Spleen (tissue), 11 donors: ENCODE results near the gene AKR1C2. TPM values are rescaled to one million over a fixed set of nuclear protein-coding genes. Genes with fewer than 3 reads are reported as not detected.
"Not testable (repeated sequence)": the region's sequence is repeated elsewhere in the genome, so short reads cannot be mapped to it uniquely, and the experiment has no call there.

Source experiments
- DNase-seq: peaks from one replicate; pipeline ENCODE4 v3.0.0-alpha.2; 2020
- H3K27ac ChIP-seq, 8 donors: fragments of 200-600 bp; sonication (generic) in 7 of 8; 1 replicate in 4 of 8; 2 replicates in 4 of 8; pipeline versions ENCODE4 v1.5.0 to v1.8.0; 2016 to 2021; ENCODE audit warnings: inconsistent platforms in 4 of 8, mild to moderate bottlenecking in 4 of 8, moderate library complexity in 1 of 8
- H3K27me3 ChIP-seq, 7 donors: fragments of 200-600 bp; sonication (generic) in 6 of 7; replicated peaks in 1 of 7; 1 replicate in 4 of 7; 2 replicates in 3 of 7; pipeline versions ENCODE4 v1.5.0 to v1.8.0; 2016 to 2021; ENCODE audit warnings: inconsistent platforms in 3 of 7, mild to moderate bottlenecking in 1 of 7
- H3K36me3 ChIP-seq, 6 donors: fragments of 200-600 bp; sonication (generic) in 5 of 6; 1 replicate in 4 of 6; 2 replicates in 2 of 6; pipeline versions ENCODE4 v1.5.0 to v1.8.0; 2016 to 2021; ENCODE audit warnings: inconsistent platforms in 2 of 6
- H3K4me1 ChIP-seq, 6 donors: fragments of 200-600 bp; sonication (generic) in 5 of 6; 1 replicate in 3 of 6; 2 replicates in 3 of 6; pipeline versions ENCODE4 v1.5.0 to v1.8.0; 2016 to 2021; ENCODE audit warnings: inconsistent platforms in 3 of 6
- H3K4me3 ChIP-seq, 8 donors: fragments of 200-600 bp; sonication (generic) in 7 of 8; 1 replicate in 4 of 8; 2 replicates in 4 of 8; pipeline versions ENCODE4 v1.5.0 to v1.8.0; 2016 to 2021; ENCODE audit warnings: inconsistent platforms in 4 of 8, mild to moderate bottlenecking in 4 of 8, moderate library complexity in 2 of 8
- H3K9me3 ChIP-seq, 8 donors: fragments of 200-600 bp; sonication (generic) in 7 of 8; 1 replicate in 4 of 8; 2 replicates in 4 of 8; pipeline versions ENCODE4 v1.5.0 to v1.8.0; 2016 to 2021; ENCODE audit warnings: inconsistent platforms in 4 of 8
- CTCF ChIP-seq, 11 experiments: fragments of 200-600 bp in 7 of 11; fragments of 450-650 bp in 4 of 11; sonication (generic) in 4 of 11; IDR thresholded peaks in 8 of 11; conservative IDR thresholded peaks in 3 of 11; 1 replicate in 7 of 11; 2 replicates in 4 of 11; pipeline versions ENCODE4 v1.4.0 to v1.8.0; 2016 to 2021; ENCODE audit warnings: antibody characterized with exemption in 11 of 11, inconsistent platforms in 4 of 11, mild to moderate bottlenecking in 1 of 11
- POLR2A ChIP-seq, 3 donors: fragments of 450-650 bp; IDR thresholded peaks; one replicate each; pipeline ENCODE4 v1.5.1; 2017; ENCODE audit warnings: antibody characterized with exemption in 3 of 3, mild to moderate bottlenecking in 1 of 3
- POLR2AphosphoS5 ChIP-seq, 3 donors: sonication (generic); formaldehyde crosslinking; IDR thresholded peaks; one replicate each; pipeline ENCODE4 v1.5.1; 2017; ENCODE audit warnings: antibody characterized with exemption in 3 of 3
- WGBS, 5 donors: extraction: QIAGEN DNeasy Blood & Tissue Kit in 3 of 5; methylation state at CpG; one replicate each; pipeline versions ENCODE4 v1.1.5 to v1.1.7; 2013 to 2018; 5-methylcytosine and 5-hydroxymethylcytosine counted together
- intact Hi-C: fragments of 100-400 bp; cut with DNase I; formaldehyde crosslinking; loops from one replicate; pipeline ENCODE4 v1.15.0; 2023; ENCODE audit warnings: low total_unique reads
- polyA plus RNA-seq, 3 donors: library from polyadenylated mRNA; stranded (reverse); fragments of 200-250 nt; gene quantifications; one replicate each; pipeline ENCODE4 v1.2.1, GENCODE V29; 2013
- total RNA-seq, 7 donors: library from RNA; depleted of rRNA in 3 of 7; stranded (reverse); fragments of >200 nt in 3 of 7; fragmentation: NEBNext Ultra II Directional in 4 of 7; extraction: Animal tissue kit (Norgen Biotek cat#: 25700) in 4 of 7; gene quantifications; one replicate each; pipeline versions ENCODE4 v1.1.0 to v1.2.1, GENCODE V29; 2016 to 2021
- donor health status: healthy with polysubstance abuse.
- donor health status: DM: no; HTN: no; CAD: no; lungs with moderate emphysema.
- donor health status: DM: no; HTN: no; CAD: no.
- donor health status: Bipolar disorder and iron deficiency.
- donor health status: healthy.
- donor health status: DM: no; HTN: no; CAD: no.
- donor health status: DM: yes; HTN: yes; CAD: no.

AKR1C2 gene
- total and polyA plus RNA-seq, 10 donors = 0.60 to 3.6 (median 2.1) TPM; not detected in 1

DNA sequence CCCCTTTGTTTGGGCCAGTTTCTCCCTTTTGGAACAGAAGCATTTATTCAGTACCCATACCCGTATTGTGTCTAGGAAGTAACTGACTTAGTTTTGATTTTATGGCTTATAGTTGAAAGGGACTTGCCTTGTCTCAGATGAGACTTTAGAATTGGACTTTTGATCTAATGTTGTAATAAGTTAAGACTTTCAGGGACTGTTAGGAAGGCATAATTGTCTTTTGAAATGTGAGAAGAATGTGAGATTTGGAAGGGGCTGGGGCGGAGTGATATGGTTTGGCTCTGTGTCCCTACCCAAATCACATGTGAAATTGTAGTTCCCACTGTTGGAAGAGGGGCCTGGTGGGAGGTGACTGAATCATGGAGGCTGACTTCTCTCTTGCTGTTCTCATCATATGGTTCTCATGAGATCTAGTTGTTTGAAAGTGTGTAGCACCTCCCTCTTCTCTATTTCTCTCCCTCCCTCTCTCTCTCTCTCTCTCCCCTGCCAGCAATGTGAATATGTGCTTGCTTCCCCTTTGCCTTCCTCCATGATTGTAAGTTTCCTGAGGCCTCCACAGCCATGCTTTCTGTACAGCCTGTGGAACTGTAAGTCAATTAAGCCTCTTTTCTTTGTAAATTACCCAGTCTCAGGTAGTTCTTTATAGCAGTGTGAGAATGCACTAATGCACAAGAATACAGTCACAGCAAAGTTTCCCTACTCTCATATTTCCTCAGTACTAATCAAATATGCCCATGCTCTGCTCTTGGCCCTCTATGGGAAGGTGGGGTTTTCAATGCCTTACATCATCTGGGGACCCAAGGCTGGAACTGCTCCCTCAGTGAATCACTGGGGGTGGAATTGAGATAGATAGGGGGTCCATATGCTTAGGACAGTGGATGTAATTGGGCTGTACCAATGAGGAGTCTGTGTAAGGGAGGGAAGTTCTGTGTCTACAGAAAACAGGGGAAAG is 57.6 kb downstream of the AKR1C2 start:
- no peaks in the 10 kb centered on the region for H3K36me3 ChIP-seq
- DNase-seq = no peak
- intact Hi-C loops = no loop called here
- H3K9me3 ChIP-seq = no peaks in the 10 kb centered on the region
- H3K4me1 ChIP-seq = no peaks in the 10 kb centered on the region
- no peaks in the 10 kb centered on the region for H3K27me3 ChIP-seq
- no peak for TF ChIP-seq POLR2A (IDR thresholded peaks at IDR 0.05)
- no peak for TF ChIP-seq POLR2AphosphoS5 (IDR thresholded peaks at IDR 0.05)
- no peak for TF ChIP-seq CTCF (IDR thresholded peaks at IDR 0.05 in 8 of 11, conservative IDR thresholded peaks at IDR 0.05 in 3 of 11)
- no peak overlapping the region for H3K4me3 ChIP-seq
- no peak overlapping the region for H3K27ac ChIP-seq
- WGBS, 5 donors = 75 to 96% (median 90%) methylated on average over 2 of the region's 2 CpGs

- DNase-seq = no peak
- Histone ChIP-seq H3K36me3 (no peaks in the 10 kb centered on the region), H3K27ac (no peak overlapping the region), H3K4me1 (no peaks in the 10 kb centered on the region), H3K27me3 (no peaks in the 10 kb centered on the region), H3K4me3 (no peak overlapping the region), H3K9me3 (no peaks in the 10 kb centered on the region)
- intact Hi-C loops = no loop called here
- TF ChIP-seq CTCF (IDR thresholded peaks at IDR 0.05 in 8 of 11, conservative IDR thresholded peaks at IDR 0.05 in 3 of 11) (no peak), POLR2AphosphoS5 (IDR thresholded peaks at IDR 0.05) (no peak), POLR2A (IDR thresholded peaks at IDR 0.05) (no peak)
- WGBS, 5 donors = 79 to 100% (median 89%) methylated on average over 1 of the region's 1 CpG
Measured at GRCh38 chr10:4944841-4945240, 58.8 kb downstream of the AKR1C2 start.

GRCh38 chr10:4943821-4944220 is 59.8 kb downstream of the AKR1C2 start:
- no peaks in the 10 kb centered on the region for H3K4me1 ChIP-seq
- no peak overlapping the region for H3K4me3 ChIP-seq
- H3K36me3 ChIP-seq = no peaks in the 10 kb centered on the region
- no peak for DNase-seq
- intact Hi-C loops = no loop called here
- WGBS, 5 donors = 69 to 80% (median 77%) methylated on average over 2 of the region's 2 CpGs
- H3K9me3 ChIP-seq = no peaks in the 10 kb centered on the region
- no peaks in the 10 kb centered on the region for H3K27me3 ChIP-seq
- H3K27ac ChIP-seq = no peak overlapping the region
- TF ChIP-seq CTCF (IDR thresholded peaks at IDR 0.05 in 8 of 11, conservative IDR thresholded peaks at IDR 0.05 in 3 of 11) (no peak), POLR2AphosphoS5 (IDR thresholded peaks at IDR 0.05) (no peak), POLR2A (IDR thresholded peaks at IDR 0.05) (no peak)

GRCh38 chr10:4943416-4943815 is 60.2 kb downstream of the AKR1C2 start:
- H3K4me3 ChIP-seq, H3K9me3 ChIP-seq, H3K27ac ChIP-seq, H3K4me1 ChIP-seq, DNase-seq, H3K27me3 ChIP-seq, intact Hi-C loops, H3K36me3 ChIP-seq: not testable (repeated sequence)

DNA sequence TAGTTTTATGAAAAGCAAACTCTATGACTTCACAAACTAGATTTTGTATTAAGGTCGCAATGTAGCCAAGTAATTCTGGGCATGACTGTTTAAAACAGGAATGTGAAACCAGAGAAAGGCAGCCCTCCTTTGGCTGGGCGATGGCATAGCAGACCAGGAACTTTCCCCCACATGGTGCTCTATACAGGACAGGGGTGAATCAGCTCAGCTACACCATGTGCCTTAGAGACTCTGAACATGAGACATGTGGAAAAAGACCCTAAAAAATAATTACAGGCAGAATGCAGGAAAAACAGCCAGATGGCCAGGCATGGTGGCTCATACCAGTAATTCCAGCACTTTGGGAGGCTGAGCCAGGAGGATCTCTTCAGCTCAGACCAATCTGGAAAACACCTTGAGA is 60.7 kb downstream of the AKR1C2 start:
- H3K27me3 ChIP-seq, H3K9me3 ChIP-seq, H3K36me3 ChIP-seq, H3K27ac ChIP-seq, DNase-seq, H3K4me3 ChIP-seq, intact Hi-C loops, H3K4me1 ChIP-seq: not testable (repeated sequence)
- 57 to 87% (median 79%) methylated on average over 2 of the region's 2 CpGs for WGBS, 5 donors
